Neuronal stem cell (in vitro differentiated cells): Measurements from ENCODE around the gene SERPINA1.

Source experiments
- DNase-seq: peaks from one replicate; pipeline ENCODE4 v3.0.0-alpha.2; 2013; ENCODE audit warnings: low spot score
- H2AFZ ChIP-seq: one replicate; pipeline ENCODE4 v1.6.1; 2013; ENCODE audit warnings: mild to moderate bottlenecking, low read length, inconsistent platforms
- H2AK5ac ChIP-seq: 2 replicates; pipeline ENCODE4 v1.6.1; 2013; ENCODE audit warnings: low read depth, mild to moderate bottlenecking, inconsistent platforms, low read length, moderate library complexity, mixed read lengths
- H2BK120ac ChIP-seq: 2 replicates; pipeline ENCODE4 v1.6.1; 2013; ENCODE audit warnings: low read depth, mild to moderate bottlenecking, inconsistent platforms, low read length, moderate library complexity, mixed read lengths
- H2BK12ac ChIP-seq: one replicate; pipeline ENCODE4 v1.6.1; 2013; ENCODE audit warnings: low read length, inconsistent platforms
- H2BK15ac ChIP-seq: 2 replicates; pipeline ENCODE4 v1.6.1; 2013; ENCODE audit warnings: mild to moderate bottlenecking, low read length, inconsistent platforms, mixed read lengths
- H2BK5ac ChIP-seq: one replicate; pipeline ENCODE4 v1.6.1; 2013; ENCODE audit warnings: inconsistent platforms, mild to moderate bottlenecking, low read length, moderate library complexity
- H3K14ac ChIP-seq: one replicate; pipeline ENCODE4 v1.6.1; 2013; ENCODE audit warnings: low read length, inconsistent platforms
- H3K18ac ChIP-seq: 2 replicates; pipeline ENCODE4 v1.6.1; 2013; ENCODE audit warnings: low read length, inconsistent platforms
- H3K23ac ChIP-seq: 2 replicates; pipeline ENCODE4 v1.6.1; 2013; ENCODE audit warnings: low read depth, mild to moderate bottlenecking, mixed read lengths, low read length, inconsistent platforms; ENCODE audit not compliant: poor library complexity
- H3K27ac ChIP-seq: replicated peaks from 3 replicates; pipeline ENCODE4 v1.5.1; 2013; ENCODE audit warnings: low read length, inconsistent platforms
- H3K27me3 ChIP-seq, 3 experiments: 2 replicates each; pipeline ENCODE4 v1.6.1; 2013; ENCODE audit warnings: low read length in 3 of 3, mild to moderate bottlenecking in 2 of 3, inconsistent platforms in 1 of 3, low read depth in 1 of 3, mixed read lengths in 1 of 3, moderate library complexity in 1 of 3; ENCODE audit not compliant: control insufficient read depth in 3 of 3, insufficient read depth in 3 of 3
- H3K36me3 ChIP-seq, 2 donors: replicated peaks in 1 of 2; 2 replicates each; pipeline ENCODE4 v1.6.1; 2013; ENCODE audit warnings: low read length in 2 of 2; ENCODE audit not compliant: control insufficient read depth in 2 of 2, insufficient read depth in 2 of 2
- H3K4ac ChIP-seq: 2 replicates; pipeline ENCODE4 v1.6.1; 2013; ENCODE audit warnings: inconsistent platforms, mild to moderate bottlenecking, low read length, moderate library complexity
- H3K4me1 ChIP-seq, 2 donors: 1 replicate in 1 of 2; 2 replicates in 1 of 2; pipeline ENCODE4 v1.6.1; 2013; ENCODE audit warnings: low read length in 2 of 2, low read depth in 1 of 2; ENCODE audit not compliant: control insufficient read depth in 2 of 2, insufficient read depth in 1 of 2
- H3K4me2 ChIP-seq: one replicate; pipeline ENCODE4 v1.6.1; 2013; ENCODE audit warnings: mild to moderate bottlenecking, low read length, inconsistent platforms; ENCODE audit not compliant: insufficient read depth, poor library complexity, severe bottlenecking
- H3K4me3 ChIP-seq, 2 donors: 2 replicates each; pipeline ENCODE4 v1.5.1; 2013; ENCODE audit warnings: low read length in 2 of 2, mild to moderate bottlenecking in 2 of 2, inconsistent platforms in 1 of 2, moderate library complexity in 1 of 2
- H3K79me1 ChIP-seq: one replicate; pipeline ENCODE4 v1.6.1; 2013; ENCODE audit warnings: low read depth, mild to moderate bottlenecking, inconsistent platforms, low read length, moderate library complexity
- H3K9ac ChIP-seq: one replicate; pipeline ENCODE4 v1.6.1; 2013; ENCODE audit warnings: mild to moderate bottlenecking, low read depth, low read length, inconsistent platforms; ENCODE audit not compliant: poor library complexity
- H3K9me3 ChIP-seq, 2 donors: replicated peaks in 1 of 2; 2 replicates each; pipeline versions ENCODE3 to v1.6.1; 2013; ENCODE audit warnings: low read length in 2 of 2, mild to moderate bottlenecking in 2 of 2, inconsistent platforms in 1 of 2, low read depth in 1 of 2, mixed read lengths in 1 of 2, moderate library complexity in 1 of 2; ENCODE audit not compliant: control insufficient read depth in 2 of 2, insufficient read depth in 1 of 2
- H4K8ac ChIP-seq: one replicate; pipeline ENCODE4 v1.6.1; 2013; ENCODE audit warnings: low read depth, mild to moderate bottlenecking, inconsistent platforms, low read length, moderate library complexity
- H4K91ac ChIP-seq: one replicate; pipeline ENCODE4 v1.6.1; 2013; ENCODE audit warnings: low read length, low read depth, mild to moderate bottlenecking, inconsistent platforms; ENCODE audit not compliant: poor library complexity
- WGBS, 2 donors: extraction: QIAGEN DNeasy Blood & Tissue Kit; methylation state at CpG; one replicate each; pipeline ENCODE4 v1.1.7; 2013; ENCODE audit warnings: missing lambda C conversion rate in 2 of 2, mixed read lengths in 1 of 2; ENCODE audit not compliant: insufficient read length in 2 of 2, insufficient replicate concordance in 1 of 2; ENCODE audit errors: extremely low coverage in 2 of 2; 5-methylcytosine and 5-hydroxymethylcytosine counted together

Gene SERPINA1

GRCh38 chr14:94395282-94395887 lies 7.0 kb upstream of the SERPINA1 start:
- Histone ChIP-seq H3K4me2 (no peak overlapping the region), H3K4me3 (no peak overlapping the region), H3K27ac (no peak overlapping the region), H4K8ac (no peak overlapping the region), H2BK120ac (no peak overlapping the region), H3K79me1 (no peaks in the 10 kb centered on the region), H3K14ac (no peak overlapping the region), H3K9me3 (no peaks in the 10 kb centered on the region), H2BK5ac (no peak overlapping the region), H2BK12ac (no peak overlapping the region), H3K4me1 (peaks cover 0 to 7% of the 10 kb centered on the region in 2 donors), H2BK15ac (no peak overlapping the region), H3K9ac (no peak overlapping the region), H4K91ac (no peak overlapping the region), H3K36me3 (no peaks in the 10 kb centered on the region), H3K4ac (no peak overlapping the region), H3K18ac (no peak overlapping the region), H3K27me3 (no peaks in the 10 kb centered on the region), H2AFZ (no peak overlapping the region), H3K23ac (no peak overlapping the region), H2AK5ac (no peak overlapping the region)
- DNase-seq: no peak
- WGBS, 2 donors: no CpG with 5 or more reads among the region's 4 CpGs

DNA sequence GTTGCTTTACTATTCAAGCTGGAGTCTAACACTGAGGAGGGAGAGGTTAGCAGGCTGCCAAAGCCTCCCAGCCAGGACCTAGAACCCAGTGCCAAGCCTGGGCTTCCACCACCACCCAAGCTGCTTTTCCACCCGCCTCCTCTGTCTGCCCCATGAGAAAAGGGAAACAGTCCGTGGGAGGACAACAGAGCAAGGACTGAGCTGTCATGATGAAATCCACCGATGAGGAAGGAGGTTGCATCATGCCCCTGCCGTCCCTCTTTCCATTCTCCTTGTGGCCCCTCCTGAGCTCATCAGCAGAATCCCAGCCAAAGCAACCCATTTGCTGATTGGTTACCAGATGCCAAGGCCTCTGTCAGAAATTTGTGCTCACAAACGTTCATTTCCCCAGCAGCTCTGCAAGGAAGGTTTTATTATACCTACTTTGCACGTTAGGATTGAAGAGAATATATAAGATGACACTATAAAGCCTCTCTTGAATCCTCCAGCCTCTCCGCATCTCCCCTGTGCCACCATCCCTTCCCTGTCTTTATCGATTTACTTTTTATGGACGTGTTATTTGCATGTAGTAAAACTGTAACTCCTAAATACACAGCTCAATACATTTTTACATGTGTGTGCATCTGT lies 6.3 kb upstream of the SERPINA1 start:
- Histone ChIP-seq H3K79me1 (no peaks in the 10 kb centered on the region), H3K4me1 (peaks cover 0 to 10% of the 10 kb centered on the region in 2 donors), H3K18ac (no peak overlapping the region), H3K27me3 (no peaks in the 10 kb centered on the region), H4K8ac (no peak overlapping the region), H2AFZ (no peak overlapping the region), H3K4me2 (no peak overlapping the region), H3K9ac (no peak overlapping the region), H3K27ac (no peak overlapping the region), H2BK12ac (no peak overlapping the region), H3K9me3 (no peaks in the 10 kb centered on the region), H2BK15ac (no peak overlapping the region), H4K91ac (no peak overlapping the region), H3K36me3 (no peaks in the 10 kb centered on the region), H3K4ac (no peak overlapping the region), H3K14ac (no peak overlapping the region), H3K23ac (no peak overlapping the region), H2AK5ac (no peak overlapping the region), H2BK5ac (no peak overlapping the region), H2BK120ac (no peak overlapping the region), H3K4me3 (no peak overlapping the region)
- DNase-seq: no peak
- no CpG with 5 or more reads among the region's 9 CpGs for WGBS, 2 donors

GRCh38 chr14:94394025-94394493 lies 5.7 kb upstream of the SERPINA1 start:
- H3K36me3 ChIP-seq: no peaks in the 10 kb centered on the region
- no peak overlapping the region for H4K8ac ChIP-seq
- H2BK15ac ChIP-seq: no peak overlapping the region
- no peak overlapping the region for H3K27ac ChIP-seq
- DNase-seq: no peak
- H3K23ac ChIP-seq: no peak overlapping the region
- WGBS, 2 donors: no CpG with 5 or more reads among the region's 8 CpGs
- no peak overlapping the region for H3K4me2 ChIP-seq
- H3K4ac ChIP-seq: no peak overlapping the region
- no peak overlapping the region for H2AFZ ChIP-seq
- H2BK120ac ChIP-seq: no peak overlapping the region
- no peak overlapping the region for H3K9ac ChIP-seq
- no peak overlapping the region for H2BK5ac ChIP-seq
- H3K9me3 ChIP-seq: no peaks in the 10 kb centered on the region
- H2AK5ac ChIP-seq: no peak overlapping the region
- H4K91ac ChIP-seq: no peak overlapping the region
- H3K14ac ChIP-seq: no peak overlapping the region
- H2BK12ac ChIP-seq: no peak overlapping the region
- no peak overlapping the region for H3K4me3 ChIP-seq
- no peaks in the 10 kb centered on the region for H3K27me3 ChIP-seq
- no peak overlapping the region for H3K18ac ChIP-seq
- no peaks in the 10 kb centered on the region for H3K79me1 ChIP-seq
- peaks cover 0 to 10% of the 10 kb centered on the region in 2 donors for H3K4me1 ChIP-seq

DNA sequence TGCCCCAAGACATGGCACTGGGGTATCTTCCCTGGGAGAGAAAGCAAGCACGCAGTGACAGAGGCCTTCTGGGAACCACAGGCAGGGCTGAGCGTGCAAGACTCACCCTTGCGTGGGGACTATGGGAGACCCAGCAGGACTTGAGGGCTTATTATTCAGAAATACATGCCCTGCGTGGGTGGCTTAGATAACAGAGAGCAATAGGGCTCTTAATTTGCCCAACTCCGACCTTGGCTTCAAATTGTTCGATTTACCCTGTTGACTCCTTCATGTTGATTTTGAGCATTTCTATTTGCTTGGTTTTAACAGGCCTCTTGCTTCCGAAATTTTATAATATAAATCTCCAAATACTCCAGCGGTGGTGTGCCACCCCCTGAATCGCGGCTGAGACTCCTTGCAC lies 5.1 kb upstream of the SERPINA1 start:
- H2AK5ac ChIP-seq: no peak overlapping the region
- no peak overlapping the region for H4K8ac ChIP-seq
- H3K4me1 ChIP-seq: peaks cover 0 to 10% of the 10 kb centered on the region in 2 donors
- H3K14ac ChIP-seq: no peak overlapping the region
- no peak overlapping the region for H3K4me2 ChIP-seq
- H2BK5ac ChIP-seq: no peak overlapping the region
- no peak overlapping the region for H2BK120ac ChIP-seq
- H2BK15ac ChIP-seq: no peak overlapping the region
- H3K79me1 ChIP-seq: no peaks in the 10 kb centered on the region
- no peaks in the 10 kb centered on the region for H3K9me3 ChIP-seq
- H3K4ac ChIP-seq: no peak overlapping the region
- no peak overlapping the region for H3K27ac ChIP-seq
- H3K27me3 ChIP-seq: no peaks in the 10 kb centered on the region
- H3K36me3 ChIP-seq: no peaks in the 10 kb centered on the region
- H3K4me3 ChIP-seq: no peak overlapping the region
- H3K9ac ChIP-seq: no peak overlapping the region
- no peak overlapping the region for H3K18ac ChIP-seq
- no peak overlapping the region for H2BK12ac ChIP-seq
- no peak overlapping the region for H4K91ac ChIP-seq
- no CpG with 5 or more reads among the region's 10 CpGs for WGBS, 2 donors
- no peak overlapping the region for H3K23ac ChIP-seq
- no peak overlapping the region for H2AFZ ChIP-seq
- no peak for DNase-seq
